K562 (cell line): Measurements from ENCODE around the gene SEMA5A. TPM values are rescaled to one million over a fixed set of nuclear protein-coding genes. Genes with fewer than 3 reads are reported as not detected.

ENCODE experiments used
- ATAC-seq: fragments of 200-7000 bp; cut with Tn5 transposase; 3 replicates; pipeline ENCODE4 v1.9.1; 2020; ENCODE audit warnings: moderate library complexity
- BruUV-seq: library from RNA; stranded (reverse); fragments of 400-500 nt; replicated peaks from 2 replicates; lab custom pipeline; 2021; lab: Mats Ljungman, UMichigan
- CTCF ChIA-PET: fragments of 300-600 bp; formaldehyde crosslinking; extraction: SDS; loops from one replicate; lab custom pipeline; 2021; ENCODE audit warnings: low intra/inter-chr PET ratio; lab: Yijun Ruan, JAX
- POLR2A ChIA-PET: fragments of 300-600, 350-650 bp; sonication (Branson Sonifier 250); formaldehyde crosslinking; extraction: SDS; loops from one replicate; lab custom pipeline; 2021; ENCODE audit warnings: antibody characterized with exemption, inconsistent platforms; lab: Yijun Ruan, JAX
- DNase-seq, 4 experiments: peaks; one replicate each; pipeline versions ENCODE4 v3.0.0 to v3.0.0-alpha.2; 2011 to 2018; ENCODE audit warnings: low spot score in 3 of 4, mixed read lengths in 3 of 4; ENCODE audit errors: extremely low read depth in 1 of 4
- FAIRE-seq: peaks from 2 replicates; lab custom pipeline; 2011; peaks lifted over from hg19 to GRCh38; lab: Jason Lieb, UNC
- H2AFZ ChIP-seq: 2 replicates; pipeline ENCODE4 v1.6.0; 2011; ENCODE audit warnings: low read depth, low read length, control low read depth, inconsistent platforms
- H3K27ac ChIP-seq: fragments of 200-600 bp; 3 replicates; pipeline ENCODE4 v1.8.0; 2011; ENCODE audit warnings: low read depth, mild to moderate bottlenecking, control low read depth, inconsistent platforms, low read length, moderate library complexity, mixed read lengths; ENCODE audit errors: extremely low read depth
- H3K27me3 ChIP-seq, 2 experiments: fragments of 300-600 bp in 1 of 2; 2 replicates in 1 of 2; 3 replicates in 1 of 2; pipeline versions ENCODE4 v1.6.0 to v1.8.0; 2011; ENCODE audit warnings: inconsistent platforms in 2 of 2, low read length in 2 of 2, mild to moderate bottlenecking in 1 of 2, mixed read lengths in 1 of 2, moderate library complexity in 1 of 2; ENCODE audit not compliant: control insufficient read depth in 2 of 2, insufficient read depth in 2 of 2
- H3K36me3 ChIP-seq: fragments of 300-600 bp; 3 replicates; pipeline ENCODE4 v1.8.0; 2011; ENCODE audit warnings: mild to moderate bottlenecking, low read length, inconsistent platforms; ENCODE audit not compliant: control insufficient read depth, insufficient read depth
- H3K4me1 ChIP-seq, 2 experiments: fragments of 200-600 bp in 1 of 2; replicated peaks in 1 of 2; 2 replicates in 1 of 2; 3 replicates in 1 of 2; pipeline versions ENCODE4 v1.5.1 to v1.8.0; 2011; ENCODE audit warnings: inconsistent platforms in 2 of 2, low read length in 2 of 2, mild to moderate bottlenecking in 1 of 2, mixed read lengths in 1 of 2, moderate library complexity in 1 of 2; ENCODE audit not compliant: control insufficient read depth in 2 of 2, insufficient read depth in 2 of 2
- H3K4me2 ChIP-seq: 2 replicates; pipeline ENCODE4 v1.6.1; 2011; ENCODE audit warnings: low read length, control low read depth, inconsistent platforms, mixed read lengths; ENCODE audit not compliant: insufficient read depth
- H3K4me3 ChIP-seq: fragments of 200-600 bp; sonication (generic), shearing (Covaris generic); 2 replicates; pipeline ENCODE4 v1.5.1; 2016; ENCODE audit warnings: control low read depth, inconsistent platforms
- H3K79me2 ChIP-seq: fragments of 200-600 bp; 3 replicates; pipeline ENCODE4 v1.8.0; 2011; ENCODE audit warnings: low read length, inconsistent platforms; ENCODE audit not compliant: control insufficient read depth, insufficient read depth
- H3K9ac ChIP-seq, 2 experiments: 2 replicates each; pipeline versions ENCODE4 v1.6.0 to v1.6.1; 2011; ENCODE audit warnings: low read depth in 2 of 2, low read length in 2 of 2, control low read depth in 1 of 2, inconsistent platforms in 1 of 2, mild to moderate bottlenecking in 1 of 2, mixed read lengths in 1 of 2; ENCODE audit not compliant: insufficient read depth in 1 of 2
- H3K9me1 ChIP-seq: one replicate; pipeline ENCODE4 v1.6.0; 2011; ENCODE audit warnings: inconsistent platforms, mild to moderate bottlenecking, low read length, moderate library complexity; ENCODE audit not compliant: control insufficient read depth, insufficient read depth
- H3K9me3 ChIP-seq: replicated peaks from 2 replicates; pipeline ENCODE4 v1.5.1; 2011; ENCODE audit warnings: low read depth, low read length, inconsistent platforms; ENCODE audit not compliant: control insufficient read depth, insufficient read depth
- H4K20me1 ChIP-seq: replicated peaks from 2 replicates; pipeline ENCODE4 v1.6.1; 2011; ENCODE audit warnings: low read length, inconsistent platforms, mixed read lengths; ENCODE audit not compliant: control insufficient read depth, insufficient read depth
- CAMTA2 ChIP-seq: fragments of 250-450 bp; sonication (Bioruptor Pico); conservative IDR thresholded peaks from 2 replicates; pipeline ENCODE4 v1.5.1; 2022
- CBFA2T2 ChIP-seq: fragments of 450-650 bp; conservative IDR thresholded peaks from 2 replicates; pipeline ENCODE4 v1.6.1; 2017; ENCODE audit warnings: mild to moderate bottlenecking
- CXXC5 ChIP-seq: fragments of 250-450 bp; sonication (Bioruptor Pico); IDR thresholded peaks from 2 replicates; pipeline ENCODE4 v1.8.0; 2022; ENCODE audit warnings: inconsistent platforms, mild to moderate bottlenecking, moderate library complexity
- GATAD2B ChIP-seq: fragments of 450-650 bp; IDR thresholded peaks from 2 replicates; pipeline ENCODE4 v1.6.1; 2017; ENCODE audit warnings: mild to moderate bottlenecking, borderline replicate concordance
- HDAC3 ChIP-seq: fragments of 450-650 bp; IDR thresholded peaks from 2 replicates; pipeline ENCODE4 v1.6.1; 2018; ENCODE audit warnings: borderline replicate concordance, mild to moderate bottlenecking, moderate library complexity; ENCODE audit not compliant: partially characterized antibody
- HNRNPH1 ChIP-seq: fragments of 200-400 bp; formaldehyde crosslinking; optimal IDR thresholded peaks from 2 replicates; pipeline ENCODE3; 2017; ENCODE audit warnings: low read depth, mild to moderate bottlenecking, low read length, moderate library complexity
- KLF10 ChIP-seq: fragments of 250-450 bp; sonication (Bioruptor Pico); IDR thresholded peaks from 2 replicates; pipeline ENCODE4 v1.6.1; 2021; ENCODE audit warnings: matching md5 sums
- PRPF4 ChIP-seq: fragments of 200-400 bp; formaldehyde crosslinking; IDR thresholded peaks from one replicate; pipeline ENCODE4 v1.6.1; 2017; ENCODE audit warnings: low read length, low read depth, mild to moderate bottlenecking; ENCODE audit not compliant: insufficient read depth, poor library complexity, severe bottlenecking
- PTTG1 ChIP-seq: fragments of 450-650 bp; IDR thresholded peaks from 2 replicates; pipeline ENCODE4 v1.6.1; 2016; ENCODE audit warnings: low read depth, mild to moderate bottlenecking, missing genetic modification characterization, missing compliant biosample characterization
- ZEB2 ChIP-seq: fragments of 450-650 bp; IDR thresholded peaks from 2 replicates; pipeline ENCODE4 v1.6.1; 2016
- ZNF121 ChIP-seq: sonication (generic); formaldehyde crosslinking; conservative IDR thresholded peaks from 2 replicates; pipeline ENCODE4 v1.8.0; 2022; ENCODE audit warnings: missing genetic modification reagents
- ZNF431 ChIP-seq: sonication (generic); formaldehyde crosslinking; IDR thresholded peaks from 2 replicates; pipeline ENCODE4 v1.8.0; 2022; ENCODE audit warnings: mild to moderate bottlenecking, missing genetic modification reagents
- WGBS: fragments of 100-300 bp; shearing (Covaris generic); methylation state at CpG from one replicate; pipeline ENCODE4 v1.1.6; 2016; ENCODE audit warnings: low coverage, mixed read lengths; ENCODE audit not compliant: insufficient coverage; ENCODE audit errors: missing lambda C conversion rate; 5-methylcytosine and 5-hydroxymethylcytosine counted together
- in situ Hi-C: fragments of 300-500 bp; cut with MboI; formaldehyde crosslinking; loops from 4 replicates; pipeline ENCODE4 v1.15.0; 2018; ENCODE audit warnings: inconsistent platforms, mixed read lengths
- intact Hi-C: fragments of 100-400 bp; cut with micrococcal nuclease; formaldehyde crosslinking; loops from 2 replicates; pipeline ENCODE4 v1.14.2; 2022
- polyA plus RNA-seq, 8 experiments: library from polyadenylated mRNA; depleted of rRNA in 4 of 8; stranded (reverse) in 5 of 8; unstranded in 3 of 8; fragments of >200 nt; fragmentation: Nextera tagmentation in 2 of 8; fragmentation: Illumina TruSeq in 1 of 8; extraction: Ambion mirVana in 2 of 8; extraction: Trizol in 1 of 8; gene quantifications; 2 replicates each; pipeline versions ENCODE4 v1.2.1 to v1.2.3, GENCODE V29; 2011 to 2014; ENCODE audit warnings: inconsistent platforms in 1 of 8, missing spikeins in 1 of 8
- total RNA-seq, 7 experiments: library from RNA; depleted of rRNA in 6 of 7; stranded (reverse); fragments of >200 nt in 6 of 7; fragmentation: Illumina TruSeq in 2 of 7; extraction: Trizol in 2 of 7; gene quantifications; 2 replicates each; pipeline versions ENCODE4 v1.2.1 to v1.2.3, GENCODE V29; 2011 to 2021; ENCODE audit warnings: low replicate concordance in 1 of 7
- TF ChIP-seq, protein P1 (sequence below): fragments of 450-650 bp; IDR thresholded peaks from 2 replicates; pipeline ENCODE4 v1.6.1; 2016; ENCODE audit warnings: mild to moderate bottlenecking

The SEMA5A gene
- total and polyA plus RNA-seq, 9 of the 15 experiments (the other 6 are each of a cell fraction or from before 2014, with no cell fraction given) = 0.02 TPM; not detected in 8

DNA sequence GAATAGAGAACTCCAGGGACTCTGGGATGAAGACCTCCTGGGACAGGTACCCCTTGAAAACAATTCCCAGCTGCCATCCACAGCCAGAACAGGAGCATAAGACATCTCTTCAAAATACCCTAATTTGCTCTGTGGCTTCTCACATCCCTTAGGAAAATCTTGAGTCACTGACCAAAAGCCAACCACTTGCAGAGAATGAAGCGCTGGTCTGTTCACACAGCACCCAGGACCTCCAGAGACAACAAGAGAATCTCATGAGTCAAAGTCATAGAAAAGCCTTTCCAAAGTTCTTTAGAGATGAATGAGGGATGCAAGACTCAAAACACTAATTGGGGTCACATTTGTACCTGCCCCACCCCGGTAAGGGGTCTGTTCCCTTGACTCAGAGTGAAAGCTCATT, 210.6 kb downstream of the SEMA5A start:
- POLR2A ChIA-PET = no interaction called here
- BruUV-seq = no TSS peak
- in situ Hi-C loops = no loop called here

More for the DNA sequence above, 210.6 kb downstream of the SEMA5A start:
- no peak for ATAC-seq
- Histone ChIP-seq H3K4me3 (no peak overlapping the region), H3K4me2 (no peak overlapping the region), H3K27me3 (no peaks in the 10 kb centered on the region), H3K9me3 (no peaks in the 10 kb centered on the region), H3K36me3 (no peaks in the 10 kb centered on the region), H3K4me1 (no peaks in the 10 kb centered on the region), H2AFZ (no peak overlapping the region), H3K79me2 (no peaks in the 10 kb centered on the region), H4K20me1 (no peaks in the 10 kb centered on the region), H3K9me1 (no peaks in the 10 kb centered on the region), H3K27ac (no peak overlapping the region), H3K9ac (no peak overlapping the region)
- intact Hi-C loops = no loop called here
- no peak for DNase-seq
- WGBS = 0% methylated on average over 2 of the region's 2 CpGs
- no peak for FAIRE-seq
- TF ChIP-seq PTTG1 (tag) (no peak), KLF10 (CRISPR knock-in tag) (no peak), PRPF4 (no peak), CAMTA2 (no peak), HDAC3 (no peak), ZEB2 (no peak), GATAD2B (no peak), HNRNPH1 (no peak), CBFA2T2 (no peak), CXXC5 (CRISPR knock-in tag) (no peak), ZNF121 (CRISPR knock-in tag) (no peak), ZNF431 (no peak)
- TF ChIP-seq, protein P1, sequence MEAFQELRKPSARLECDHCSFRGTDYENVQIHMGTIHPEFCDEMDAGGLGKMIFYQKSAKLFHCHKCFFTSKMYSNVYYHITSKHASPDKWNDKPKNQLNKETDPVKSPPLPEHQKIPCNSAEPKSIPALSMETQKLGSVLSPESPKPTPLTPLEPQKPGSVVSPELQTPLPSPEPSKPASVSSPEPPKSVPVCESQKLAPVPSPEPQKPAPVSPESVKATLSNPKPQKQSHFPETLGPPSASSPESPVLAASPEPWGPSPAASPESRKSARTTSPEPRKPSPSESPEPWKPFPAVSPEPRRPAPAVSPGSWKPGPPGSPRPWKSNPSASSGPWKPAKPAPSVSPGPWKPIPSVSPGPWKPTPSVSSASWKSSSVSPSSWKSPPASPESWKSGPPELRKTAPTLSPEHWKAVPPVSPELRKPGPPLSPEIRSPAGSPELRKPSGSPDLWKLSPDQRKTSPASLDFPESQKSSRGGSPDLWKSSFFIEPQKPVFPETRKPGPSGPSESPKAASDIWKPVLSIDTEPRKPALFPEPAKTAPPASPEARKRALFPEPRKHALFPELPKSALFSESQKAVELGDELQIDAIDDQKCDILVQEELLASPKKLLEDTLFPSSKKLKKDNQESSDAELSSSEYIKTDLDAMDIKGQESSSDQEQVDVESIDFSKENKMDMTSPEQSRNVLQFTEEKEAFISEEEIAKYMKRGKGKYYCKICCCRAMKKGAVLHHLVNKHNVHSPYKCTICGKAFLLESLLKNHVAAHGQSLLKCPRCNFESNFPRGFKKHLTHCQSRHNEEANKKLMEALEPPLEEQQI = no peak
- CTCF ChIA-PET = no interaction called here
